HFF-Myc (cell line): ENCODE measurements around the gene DDX1.
A peak's percentile ranks its signal among the peaks of the same experiment; 100 is the strongest.

ENCODE experiments used
- DNase-seq: peaks from one replicate; pipeline ENCODE4 v3.0.0-alpha.2; 2011; ENCODE audit warnings: low read depth; ENCODE audit errors: extremely low read depth
- H3K4me3 ChIP-seq: replicated peaks from 2 replicates; pipeline ENCODE4 v1.5.1; 2011; ENCODE audit warnings: low read depth, mild to moderate bottlenecking, control low read depth, low read length
- CTCF ChIP-seq: IDR thresholded peaks from 2 replicates; pipeline ENCODE4 v1.5.1; 2012; ENCODE audit warnings: mild to moderate bottlenecking, low read depth, low read length, control low read depth; ENCODE audit errors: missing control alignments

Gene DDX1

GRCh38 chr2:15593327-15593705 is 1.6 kb downstream of the DDX1 start:
- no peak for TF ChIP-seq CTCF
- peak overlapping the region; percentile 81 for H3K4me3 ChIP-seq
- no peak for DNase-seq

- no peak for DNase-seq
- TF ChIP-seq CTCF: no peak
- no peak overlapping the region for H3K4me3 ChIP-seq
Observed at GRCh38 chr2:15594291-15595256, 2.9 kb downstream of the DDX1 start.

DNA sequence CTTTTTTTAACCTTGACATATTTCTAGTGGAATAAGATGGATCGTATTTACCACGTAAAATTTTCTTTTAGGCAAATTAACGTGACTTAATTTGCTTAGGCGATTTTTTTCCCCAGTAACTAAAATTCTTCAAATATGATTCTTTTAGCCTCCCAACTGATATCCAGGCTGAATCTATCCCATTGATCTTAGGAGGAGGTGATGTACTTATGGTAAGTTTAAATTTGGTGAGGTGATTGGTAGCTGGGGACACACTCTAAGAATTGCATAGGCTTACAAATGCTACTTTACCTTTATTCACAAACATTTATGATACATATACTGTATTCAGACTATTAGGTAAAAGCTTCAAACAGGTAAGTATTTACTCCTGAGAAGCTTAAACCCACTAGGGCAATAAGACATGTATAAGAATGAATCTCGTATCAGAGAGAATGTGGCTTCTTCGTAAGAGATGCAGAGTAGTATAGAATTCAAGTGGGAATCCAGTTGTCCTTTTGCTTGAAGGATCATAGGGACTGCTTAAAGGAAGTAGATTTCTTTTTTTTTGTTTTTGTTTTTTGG is 3.8 kb downstream of the DDX1 start:
- no peak overlapping the region for H3K4me3 ChIP-seq
- no peak for TF ChIP-seq CTCF
- DNase-seq: no peak

DNA sequence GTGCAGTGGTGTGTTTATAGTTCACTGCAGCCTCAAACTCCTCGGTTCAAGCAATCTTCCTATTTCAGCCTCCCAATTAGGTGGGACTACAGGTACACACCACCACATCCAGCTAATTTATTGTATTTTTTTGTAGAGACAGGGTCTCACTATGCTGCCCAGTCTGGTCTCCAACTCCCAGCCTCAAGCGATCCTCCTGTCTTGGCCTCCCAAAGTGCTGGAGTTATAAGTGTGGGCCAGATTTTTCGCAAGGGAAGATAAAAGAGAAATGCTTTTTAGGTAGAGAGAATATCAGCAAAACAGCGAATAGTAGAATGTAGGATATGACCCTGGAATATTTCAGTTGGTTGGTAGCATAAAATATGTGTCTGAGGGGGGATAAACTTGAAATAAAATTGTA is 4.3 kb downstream of the DDX1 start:
- DNase-seq: no peak
- TF ChIP-seq CTCF: no peak
- no peak overlapping the region for H3K4me3 ChIP-seq

GRCh38 chr2:15596350-15596749 is 4.7 kb downstream of the DDX1 start:
- DNase-seq: no peak
- TF ChIP-seq CTCF: no peak
- H3K4me3 ChIP-seq: no peak overlapping the region

- H3K4me3 ChIP-seq: no peak overlapping the region
- TF ChIP-seq CTCF: no peak
- DNase-seq: no peak
Observed at GRCh38 chr2:15596968-15597367, 5.3 kb downstream of the DDX1 start.

GRCh38 chr2:15599994-15600393 is 8.3 kb downstream of the DDX1 start:
- no peak overlapping the region for H3K4me3 ChIP-seq
- TF ChIP-seq CTCF: no peak
- no peak for DNase-seq
